Fibroblast of the aortic adventitia (primary cell): ENCODE results near the gene DNAJC7. TPM values are rescaled to one million over a fixed set of nuclear protein-coding genes. Genes with fewer than 3 reads are reported as not detected.

Experiments used
- DNase-seq: peaks from one replicate; pipeline ENCODE4 v3.0.0-alpha.2; 2010; ENCODE audit warnings: low read depth
- H3K4me3 ChIP-seq: 2 replicates; pipeline ENCODE4 v1.5.1; 2011; ENCODE audit warnings: low read depth, mild to moderate bottlenecking, control low read depth, low read length, moderate library complexity
- CTCF ChIP-seq: IDR thresholded peaks from 2 replicates; pipeline ENCODE4 v1.5.1; 2011; ENCODE audit warnings: mild to moderate bottlenecking, low read length, control low read depth, inconsistent platforms; ENCODE audit not compliant: insufficient read depth
- total RNA-seq: library from RNA; depleted of rRNA; stranded (reverse); fragments of >200 nt; gene quantifications from 2 replicates; pipeline ENCODE4 v1.2.3, GENCODE V29; 2012; ENCODE audit warnings: low replicate concordance

Gene DNAJC7
- total RNA-seq, 1 donor: 58.0 TPM

GRCh38 chr17:41975099-41976083, 41.8 kb downstream of the DNAJC7 start:
- DNase-seq: peak; percentile 69
- TF ChIP-seq CTCF: no peak
- H3K4me3 ChIP-seq: no peak overlapping the region

GRCh38 chr17:41974658-41975057, 42.6 kb downstream of the DNAJC7 start:
- DNase-seq: no peak
- no peak for TF ChIP-seq CTCF
- no peak overlapping the region for H3K4me3 ChIP-seq

GRCh38 chr17:41974031-41974430, 43.2 kb downstream of the DNAJC7 start:
- H3K4me3 ChIP-seq: no peak overlapping the region
- no peak for DNase-seq
- no peak for TF ChIP-seq CTCF

- no peak overlapping the region for H3K4me3 ChIP-seq
- no peak for TF ChIP-seq CTCF
- DNase-seq: no peak
Observed at GRCh38 chr17:41973408-41973811, 43.8 kb downstream of the DNAJC7 start.

- no peak for DNase-seq
- no peak for TF ChIP-seq CTCF
- H3K4me3 ChIP-seq: no peak overlapping the region
Observed at GRCh38 chr17:41972571-41973407, 44.5 kb downstream of the DNAJC7 start.

GRCh38 chr17:41971721-41972523, 45.3 kb downstream of the DNAJC7 start:
- no peak for TF ChIP-seq CTCF
- H3K4me3 ChIP-seq: no peak overlapping the region
- no peak for DNase-seq
